Right atrium auricular region (tissue), 2 donors: ENCODE results near the gene CCDC13. TPM values are rescaled to one million over a fixed set of nuclear protein-coding genes. Genes with fewer than 3 reads are reported as not detected.
A peak's percentile ranks its signal among the peaks of the same experiment; 100 is the strongest.

ENCODE experiments used
- DNase-seq: peaks from one replicate; pipeline ENCODE4 v3.0.0-alpha.2; 2019; ENCODE audit warnings: low spot score
- H3K27ac ChIP-seq, 2 donors: fragments of 200-600 bp; sonication (generic); 1 replicate in 1 of 2; 2 replicates in 1 of 2; pipeline ENCODE4 v1.5.1; 2016 to 2019
- H3K27me3 ChIP-seq, 2 donors: fragments of 200-600 bp; sonication (generic); one replicate each; pipeline versions ENCODE4 v1.5.1 to v1.6.0; 2017 to 2019
- H3K36me3 ChIP-seq: fragments of 200-600 bp; sonication (generic); one replicate; pipeline ENCODE4 v1.5.1; 2016
- H3K4me1 ChIP-seq, 2 donors: fragments of 200-600 bp; sonication (generic); one replicate each; pipeline versions ENCODE4 v1.5.1 to v1.6.0; 2017 to 2019
- H3K4me3 ChIP-seq, 2 donors: fragments of 200-600 bp; sonication (generic); 1 replicate in 1 of 2; 2 replicates in 1 of 2; pipeline ENCODE4 v1.5.1; 2017 to 2019; ENCODE audit warnings: mild to moderate bottlenecking in 1 of 2, moderate library complexity in 1 of 2
- H3K9me3 ChIP-seq, 2 donors: fragments of 200-600 bp; sonication (generic); one replicate each; pipeline ENCODE4 v1.5.1; 2019
- CTCF ChIP-seq, 2 donors: fragments of 200-600 bp; sonication (generic); IDR thresholded peaks; one replicate each; pipeline ENCODE4 v1.5.1; 2019; ENCODE audit warnings: antibody characterized with exemption in 2 of 2
- total RNA-seq, 2 donors: library from RNA; depleted of rRNA; stranded (reverse); fragments of >200 nt; gene quantifications; one replicate each; pipeline ENCODE4 v1.1.0, GENCODE V29; 2016

CCDC13 gene
- total RNA-seq, 2 donors from 2014 or later: 0.35 TPM; not detected in 1

DNA sequence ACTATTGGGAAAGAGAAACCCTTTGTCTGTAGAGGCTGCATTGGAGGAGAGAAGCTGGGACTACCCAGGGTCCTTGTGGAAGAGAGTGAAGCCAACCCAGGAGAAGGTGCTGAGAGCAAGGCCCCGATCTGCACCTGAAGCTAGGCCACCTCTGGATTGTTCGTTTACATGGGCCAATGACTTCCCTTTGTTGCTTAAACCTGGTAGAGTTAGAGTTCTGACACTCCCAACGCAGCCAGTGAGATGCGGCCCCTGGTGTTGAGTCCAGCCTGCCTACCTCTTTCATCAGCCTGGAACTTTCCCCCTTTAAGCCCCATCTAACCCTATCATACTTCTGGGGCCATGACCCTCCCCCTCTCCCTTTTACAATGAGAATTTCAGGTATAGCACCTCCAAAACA, 30.8 kb downstream of the CCDC13 start:
- Histone ChIP-seq H3K4me1 (peaks cover 0 to 35% of the 10 kb centered on the region in 2 donors), H3K27me3 (no peaks in the 10 kb centered on the region), H3K9me3 (no peaks in the 10 kb centered on the region), H3K27ac (peak overlapping the region; percentile 74 to 89), H3K4me3 (no peak overlapping the region), H3K36me3 (no peaks in the 10 kb centered on the region)
- no peak for TF ChIP-seq CTCF (IDR thresholded peaks at IDR 0.05)
- peak; percentile 54 for DNase-seq

DNA sequence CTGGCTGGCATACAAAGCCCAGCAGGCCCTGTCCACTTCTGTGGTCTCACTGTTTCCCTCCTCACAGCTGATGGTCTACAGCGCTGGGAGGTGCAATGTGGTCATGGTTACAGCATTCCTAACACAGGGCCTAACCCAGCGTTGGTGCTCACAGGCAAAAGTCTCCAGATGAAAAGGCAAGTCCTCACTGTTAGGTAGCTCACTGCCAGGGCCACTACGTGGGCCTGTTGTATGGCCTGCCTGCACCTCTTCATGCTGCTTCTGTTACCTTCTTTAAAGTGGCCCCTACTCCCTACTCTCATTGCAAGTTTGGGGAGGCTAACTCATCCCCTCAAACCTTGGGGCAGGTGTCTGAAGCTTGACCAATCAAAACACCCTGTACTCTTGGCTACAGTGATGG, 31.3 kb downstream of the CCDC13 start:
- peaks cover 0 to 35% of the 10 kb centered on the region in 2 donors for H3K4me1 ChIP-seq
- peak; percentile 54 for DNase-seq
- no peak overlapping the region for H3K4me3 ChIP-seq
- no peaks in the 10 kb centered on the region for H3K9me3 ChIP-seq
- no peak for TF ChIP-seq CTCF (IDR thresholded peaks at IDR 0.05)
- H3K36me3 ChIP-seq: no peaks in the 10 kb centered on the region
- peak overlapping the region; percentile 74 to 89 for H3K27ac ChIP-seq
- no peaks in the 10 kb centered on the region for H3K27me3 ChIP-seq

- H3K4me3 ChIP-seq: no peak overlapping the region
- H3K27ac ChIP-seq: peak overlapping the region; percentile 90 to 92
- H3K36me3 ChIP-seq: no peaks in the 10 kb centered on the region
- TF ChIP-seq CTCF (IDR thresholded peaks at IDR 0.05): no peak
- H3K4me1 ChIP-seq: peaks cover 0 to 24% of the 10 kb centered on the region in 2 donors
- no peaks in the 10 kb centered on the region for H3K9me3 ChIP-seq
- no peaks in the 10 kb centered on the region for H3K27me3 ChIP-seq
- DNase-seq: peak; percentile 91
Measured at GRCh38 chr3:42739401-42740158, 33.5 kb downstream of the CCDC13 start.

GRCh38 chr3:42736531-42736930, 36.5 kb downstream of the CCDC13 start:
- H3K27ac ChIP-seq: peak overlapping the region; percentile 39 to 84

GRCh38 chr3:42736081-42736480, 37.0 kb downstream of the CCDC13 start:
- Histone ChIP-seq H3K27ac (peak overlapping the region; percentile 39 to 84), H3K36me3 (no peaks in the 10 kb centered on the region), H3K4me3 (no peak overlapping the region), H3K27me3 (no peaks in the 10 kb centered on the region), H3K4me1 (peaks cover 0 to 30% of the 10 kb centered on the region in 2 donors), H3K9me3 (no peaks in the 10 kb centered on the region)
- DNase-seq: peak; percentile 52
- no peak for TF ChIP-seq CTCF (IDR thresholded peaks at IDR 0.05)

More at GRCh38 chr3:42736531-42736930, 36.5 kb downstream of the CCDC13 start:
- H3K9me3 ChIP-seq: no peaks in the 10 kb centered on the region
- H3K4me3 ChIP-seq: no peak overlapping the region
- no peaks in the 10 kb centered on the region for H3K27me3 ChIP-seq
- peaks cover 0 to 25% of the 10 kb centered on the region in 2 donors for H3K4me1 ChIP-seq
- no peak for TF ChIP-seq CTCF (IDR thresholded peaks at IDR 0.05)
- peak; percentile 55 for DNase-seq
- H3K36me3 ChIP-seq: no peaks in the 10 kb centered on the region
